B cell (primary cell): ENCODE results near the gene HEXIM1.

Experiments
- EZH2 ChIP-seq: IDR thresholded peaks from 2 replicates; pipeline ENCODE4 v1.6.1; 2012; ENCODE audit warnings: borderline replicate concordance, low read depth, mild to moderate bottlenecking, moderate library complexity, low read length; ENCODE audit not compliant: insufficient read depth, poor library complexity, severe bottlenecking
- TF ChIP-seq, protein P1 (sequence below): fragments of 200-600 bp; IDR thresholded peaks from one replicate; pipeline ENCODE4 v1.8.0; 2022; ENCODE audit warnings: antibody characterized with exemption, mild to moderate bottlenecking

DNA sequence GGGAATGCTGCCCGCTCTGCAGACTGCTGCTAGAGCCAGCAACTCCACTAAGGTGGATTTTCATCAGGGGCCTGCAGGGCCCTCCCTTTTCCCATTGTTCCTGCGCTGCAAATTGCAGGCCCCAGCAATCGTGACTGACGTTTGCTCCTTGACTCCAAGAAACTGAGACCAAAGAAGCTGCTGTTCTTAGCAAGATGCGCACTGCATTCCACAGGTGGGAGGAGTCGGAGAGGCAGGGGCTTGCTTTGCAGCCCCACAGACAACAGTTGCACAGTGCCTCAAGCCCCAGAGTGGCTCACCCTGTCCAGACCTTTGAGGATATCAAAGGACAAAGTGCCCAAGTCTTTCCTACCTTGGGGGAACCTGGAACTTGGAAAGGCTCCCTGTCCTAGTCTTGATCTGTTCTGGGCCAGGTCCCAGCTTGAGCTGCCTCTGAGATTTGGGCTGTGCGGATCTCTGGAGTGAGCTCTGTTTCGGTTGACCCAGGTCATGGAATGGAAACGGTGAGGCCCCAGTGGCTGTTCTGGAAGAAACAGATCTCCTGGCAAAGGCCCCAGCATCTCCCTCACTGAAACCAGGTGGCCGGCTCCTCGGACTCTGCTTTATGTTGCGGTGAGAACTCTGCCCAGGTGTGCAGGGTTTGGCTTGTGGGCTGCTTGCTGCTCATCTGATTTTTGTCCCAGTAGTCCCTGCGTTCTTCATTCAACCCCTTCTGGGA lies 40.8 kb upstream of the HEXIM1 start:
- TF ChIP-seq, protein P1, sequence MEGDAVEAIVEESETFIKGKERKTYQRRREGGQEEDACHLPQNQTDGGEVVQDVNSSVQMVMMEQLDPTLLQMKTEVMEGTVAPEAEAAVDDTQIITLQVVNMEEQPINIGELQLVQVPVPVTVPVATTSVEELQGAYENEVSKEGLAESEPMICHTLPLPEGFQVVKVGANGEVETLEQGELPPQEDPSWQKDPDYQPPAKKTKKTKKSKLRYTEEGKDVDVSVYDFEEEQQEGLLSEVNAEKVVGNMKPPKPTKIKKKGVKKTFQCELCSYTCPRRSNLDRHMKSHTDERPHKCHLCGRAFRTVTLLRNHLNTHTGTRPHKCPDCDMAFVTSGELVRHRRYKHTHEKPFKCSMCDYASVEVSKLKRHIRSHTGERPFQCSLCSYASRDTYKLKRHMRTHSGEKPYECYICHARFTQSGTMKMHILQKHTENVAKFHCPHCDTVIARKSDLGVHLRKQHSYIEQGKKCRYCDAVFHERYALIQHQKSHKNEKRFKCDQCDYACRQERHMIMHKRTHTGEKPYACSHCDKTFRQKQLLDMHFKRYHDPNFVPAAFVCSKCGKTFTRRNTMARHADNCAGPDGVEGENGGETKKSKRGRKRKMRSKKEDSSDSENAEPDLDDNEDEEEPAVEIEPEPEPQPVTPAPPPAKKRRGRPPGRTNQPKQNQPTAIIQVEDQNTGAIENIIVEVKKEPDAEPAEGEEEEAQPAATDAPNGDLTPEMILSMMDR: no peak
- TF ChIP-seq EZH2: no peak
